ENCODE measurements around the gene C10orf90.

DNA sequence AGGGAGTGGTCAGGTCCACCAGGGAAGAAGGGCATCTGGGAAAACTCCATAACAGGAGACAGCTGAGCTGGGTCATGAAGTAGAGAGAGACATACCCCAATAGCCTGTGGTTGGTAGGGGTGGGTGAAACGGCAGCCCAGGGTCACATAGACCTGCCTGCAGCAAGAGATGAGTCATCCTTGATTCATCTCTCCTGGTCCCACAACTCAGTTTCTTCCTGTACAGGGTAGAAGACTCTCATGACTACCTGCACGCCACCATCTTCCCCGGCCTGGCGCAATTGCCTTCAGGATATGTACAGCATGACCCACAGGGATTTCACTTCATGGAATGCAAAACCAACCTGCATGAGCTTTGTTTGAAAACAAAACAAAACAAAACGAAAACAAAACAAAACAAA is 237.1 kb downstream of the C10orf90 start:
- no peak for TF ChIP-seq CTCF (IDR thresholded peaks at IDR 0.05)
- TF ChIP-seq POLR2A (IDR thresholded peaks at IDR 0.05) = no peak

Data from ovary (tissue), 3 donors.